ENCODE data around the gene MICAL2. TPM values are rescaled to one million over a fixed set of nuclear protein-coding genes. Genes with fewer than 3 reads are reported as not detected.

The MICAL2 gene
- total and polyA plus RNA-seq, 2 of the 8 experiments (the other 6 are each of a cell fraction or from before 2014, with no cell fraction given), result 1.3 to 4.1 TPM

- TF ChIP-seq BCL11A (IDR thresholded peaks at IDR 0.05; ENCODE audit: low read depth in 2 of 2, low read length in 2 of 2) (no peak), CHD2 (IDR thresholded peaks at IDR 0.05; ENCODE audit: low read length) (no peak), TAF7 (optimal IDR thresholded peaks at IDR 0.05; ENCODE audit: borderline replicate concordance, low read depth, low read length) (no peak), EGR1 (IDR thresholded peaks at IDR 0.05; ENCODE audit: borderline replicate concordance, low read depth, low read length) (no peak), SIRT6 (IDR thresholded peaks at IDR 0.05; ENCODE audit: low read length) (no peak), USF2 (IDR thresholded peaks at IDR 0.05; ENCODE audit: low read length) (no peak)
Measured at GRCh38 chr11:12212821-12213185, 102.4 kb downstream of the MICAL2 start (continued).

Data from H1 (cell line).